IMR-90 (cell line): ENCODE measurements around the gene WARS2. TPM values are rescaled to one million over a fixed set of nuclear protein-coding genes. Genes with fewer than 3 reads are reported as not detected.

Experiments used
- ATAC-seq: fragments of 200-7000 bp; cut with Tn5 transposase; 2 replicates; pipeline ENCODE4 v1.9.1; 2020; ENCODE audit warnings: low read depth, mild to moderate bottlenecking, moderate library complexity
- BruUV-seq: library from RNA; stranded (reverse); fragments of 400-500 nt; replicated peaks from 2 replicates; lab custom pipeline; 2021; lab: Mats Ljungman, UMichigan
- CTCF ChIA-PET: fragments of 300-600 bp; formaldehyde crosslinking; extraction: SDS; loops from one replicate; lab custom pipeline; 2021; ENCODE audit warnings: antibody characterized with exemption; lab: Yijun Ruan, JAX
- POLR2A ChIA-PET: fragments of 300-600 bp; sonication (Branson Sonifier 250); formaldehyde crosslinking; loops from one replicate; lab custom pipeline; 2022; ENCODE audit warnings: antibody characterized with exemption; ENCODE audit not compliant: unreplicated experiment; lab: Charles Lee
- DNase-seq: peaks from one replicate; pipeline ENCODE4 v3.0.0; 2013
- H2AFZ ChIP-seq: replicated peaks from 2 replicates; pipeline ENCODE3; 2013; ENCODE audit warnings: low read length, mild to moderate bottlenecking; ENCODE audit not compliant: poor library complexity
- H2AK5ac ChIP-seq: 2 replicates; pipeline ENCODE4 v1.6.1; 2013; ENCODE audit warnings: low read depth, low read length, inconsistent platforms
- H2AK9ac ChIP-seq: replicated peaks from 2 replicates; pipeline ENCODE3; 2013; ENCODE audit warnings: mild to moderate bottlenecking, low read depth, low read length, moderate library complexity; ENCODE audit not compliant: poor library complexity
- H2BK120ac ChIP-seq: 2 replicates; pipeline ENCODE4 v1.6.1; 2013; ENCODE audit warnings: low read depth, low read length, inconsistent platforms
- H2BK15ac ChIP-seq: 3 replicates; pipeline ENCODE4 v1.6.1; 2013; ENCODE audit warnings: low read depth, low read length, inconsistent platforms
- H2BK20ac ChIP-seq: 2 replicates; pipeline ENCODE4 v1.6.1; 2013; ENCODE audit warnings: low read depth, mild to moderate bottlenecking, inconsistent platforms, low read length, moderate library complexity
- H2BK5ac ChIP-seq: 2 replicates; pipeline ENCODE4 v1.6.1; 2013; ENCODE audit warnings: mild to moderate bottlenecking, low read depth, low read length, inconsistent platforms; ENCODE audit not compliant: poor library complexity, severe bottlenecking
- H3K14ac ChIP-seq: replicated peaks from 2 replicates; pipeline ENCODE4 v1.6.1; 2013; ENCODE audit warnings: low read depth, low read length, inconsistent platforms
- H3K18ac ChIP-seq: 2 replicates; pipeline ENCODE4 v1.6.1; 2013; ENCODE audit warnings: low read depth, low read length, control low read depth
- H3K23ac ChIP-seq: 2 replicates; pipeline ENCODE4 v1.6.1; 2013; ENCODE audit warnings: low read depth, low read length, inconsistent platforms
- H3K27ac ChIP-seq: 2 replicates; pipeline ENCODE4 v1.5.1; 2013; ENCODE audit warnings: mild to moderate bottlenecking, control low read depth, low read length; ENCODE audit not compliant: insufficient read depth
- H3K27me3 ChIP-seq: 2 replicates; pipeline ENCODE4 v1.6.1; 2013; ENCODE audit warnings: low read length; ENCODE audit not compliant: control insufficient read depth, insufficient read depth
- H3K36me3 ChIP-seq: 2 replicates; pipeline ENCODE4 v1.6.1; 2013; ENCODE audit warnings: low read length, mixed read lengths; ENCODE audit not compliant: control insufficient read depth, insufficient read depth
- H3K4ac ChIP-seq: 2 replicates; pipeline ENCODE4 v1.6.1; 2013; ENCODE audit warnings: low read depth, low read length, inconsistent platforms
- H3K4me1 ChIP-seq: 2 replicates; pipeline ENCODE4 v1.6.1; 2013; ENCODE audit warnings: low read length, mixed read lengths; ENCODE audit not compliant: control insufficient read depth, insufficient read depth
- H3K4me2 ChIP-seq: 2 replicates; pipeline ENCODE4 v1.6.1; 2013; ENCODE audit warnings: low read depth, mild to moderate bottlenecking, control low read depth, low read length, moderate library complexity
- H3K4me3 ChIP-seq: 2 replicates; pipeline ENCODE4 v1.5.1; 2013; ENCODE audit warnings: low read depth, mild to moderate bottlenecking, control low read depth, low read length, moderate library complexity; ENCODE audit not compliant: insufficient read depth
- H3K56ac ChIP-seq: 2 replicates; pipeline ENCODE4 v1.6.1; 2013; ENCODE audit warnings: low read length, inconsistent platforms; ENCODE audit not compliant: insufficient read depth; ENCODE audit errors: extremely low read depth
- H3K79me1 ChIP-seq, 2 experiments: 2 replicates each; pipeline ENCODE4 v1.6.1; 2013; ENCODE audit warnings: low read length in 2 of 2, inconsistent platforms in 1 of 2, low read depth in 1 of 2
- H3K9ac ChIP-seq: 2 replicates; pipeline ENCODE4 v1.6.1; 2013; ENCODE audit warnings: low read depth, low read length, control low read depth
- H3K9me1 ChIP-seq: 2 replicates; pipeline ENCODE4 v1.6.1; 2013; ENCODE audit warnings: low read length, inconsistent platforms; ENCODE audit not compliant: insufficient read depth
- H3K9me3 ChIP-seq: 2 replicates; pipeline ENCODE4 v1.6.1; 2013; ENCODE audit warnings: low read length; ENCODE audit not compliant: control insufficient read depth, insufficient read depth
- H4K20me1 ChIP-seq: 2 replicates; pipeline ENCODE4 v1.6.1; 2013; ENCODE audit warnings: low read length, inconsistent platforms; ENCODE audit not compliant: insufficient read depth
- H4K5ac ChIP-seq: 2 replicates; pipeline ENCODE4 v1.6.1; 2013; ENCODE audit warnings: mild to moderate bottlenecking, low read depth, low read length, control low read depth
- H4K8ac ChIP-seq, 2 experiments: 2 replicates each; pipeline ENCODE4 v1.6.1; 2013; ENCODE audit warnings: low read depth in 2 of 2, low read length in 2 of 2, control low read depth in 1 of 2, inconsistent platforms in 1 of 2
- H4K91ac ChIP-seq: 2 replicates; pipeline ENCODE4 v1.6.1; 2013; ENCODE audit warnings: low read depth, low read length, inconsistent platforms; ENCODE audit not compliant: insufficient read depth
- BHLHE40 ChIP-seq: fragments of 150-350 bp; IDR thresholded peaks from 2 replicates; pipeline ENCODE4 v1.6.1; 2016; ENCODE audit warnings: mild to moderate bottlenecking, low read depth, low read length
- CEBPB ChIP-seq: IDR thresholded peaks from 2 replicates; pipeline ENCODE4 v1.6.1; 2012; ENCODE audit warnings: low read depth, low read length, improper control_type of control experiment
- FOS ChIP-seq: fragments of 150-350 bp; IDR thresholded peaks from 2 replicates; pipeline ENCODE4 v1.6.1; 2016; ENCODE audit warnings: low read depth, low read length
- MAFK ChIP-seq: IDR thresholded peaks from 2 replicates; pipeline ENCODE4 v1.6.1; 2012; ENCODE audit warnings: low read depth, low read length, improper control_type of control experiment
- MAZ ChIP-seq: IDR thresholded peaks from 2 replicates; pipeline ENCODE4 v1.6.1; 2012; ENCODE audit warnings: low read depth, mild to moderate bottlenecking, low read length, improper control_type of control experiment, moderate library complexity, borderline replicate concordance
- MXI1 ChIP-seq: IDR thresholded peaks from 2 replicates; pipeline ENCODE4 v1.6.1; 2012; ENCODE audit warnings: low read depth, mild to moderate bottlenecking, low read length, moderate library complexity, borderline replicate concordance
- NFE2L2 ChIP-seq: fragments of 150-350 bp; IDR thresholded peaks from 2 replicates; pipeline ENCODE4 v1.6.1; 2016; ENCODE audit warnings: low read depth, mild to moderate bottlenecking, low read length
- POLR2A ChIP-seq: IDR thresholded peaks from 2 replicates; pipeline ENCODE4 v1.6.1; 2012; ENCODE audit warnings: mild to moderate bottlenecking, low read depth, low read length
- RAD21 ChIP-seq: IDR thresholded peaks from 2 replicates; pipeline ENCODE4 v1.6.1; 2012; ENCODE audit warnings: low read length, improper control_type of control experiment
- RCOR1 ChIP-seq: IDR thresholded peaks from 2 replicates; pipeline ENCODE4 v1.6.1; 2012; ENCODE audit warnings: mild to moderate bottlenecking, low read length, improper control_type of control experiment; ENCODE audit not compliant: insufficient replicate concordance
- RFX5 ChIP-seq: IDR thresholded peaks from 2 replicates; pipeline ENCODE4 v1.8.0; 2012; ENCODE audit warnings: low read depth, mild to moderate bottlenecking, low read length, moderate library complexity
- SMC3 ChIP-seq: fragments of 150-350 bp; IDR thresholded peaks from 2 replicates; pipeline ENCODE4 v1.6.1; 2016; ENCODE audit warnings: low read depth, mild to moderate bottlenecking, antibody characterized with exemption, low read length, moderate library complexity
- USF2 ChIP-seq: fragments of 150-350 bp; IDR thresholded peaks from 2 replicates; pipeline ENCODE4 v1.6.1; 2017; ENCODE audit warnings: mild to moderate bottlenecking, antibody characterized with exemption, low read length, low read depth
- WGBS, 2 experiments: methylation state at CpG; one replicate each; pipeline versions ENCODE4 v1.1.5 to v1.1.7; 2013; ENCODE audit warnings: missing lambda C conversion rate in 2 of 2; ENCODE audit not compliant: insufficient read length in 1 of 2; ENCODE audit errors: extremely low coverage in 2 of 2; 5-methylcytosine and 5-hydroxymethylcytosine counted together
- dilution Hi-C: fragments of 300-500 bp; cut with HindIII; formaldehyde crosslinking; loops from one replicate; pipeline ENCODE4 v1.14.3; 2018; ENCODE audit warnings: low sequenced_read_pairs; ENCODE audit not compliant: unreplicated experiment
- in situ Hi-C: fragments of 300-500 bp; cut with MboI; formaldehyde crosslinking; loops from 3 replicates; pipeline ENCODE4 v1.14.3; 2019; ENCODE audit warnings: low sequenced_read_pairs, inconsistent platforms, mixed read lengths
- intact Hi-C: fragments of 100-400 bp; cut with micrococcal nuclease; formaldehyde crosslinking; loops from 2 replicates; pipeline ENCODE4 v1.10.0; 2022
- polyA plus RNA-seq, 3 experiments: library from polyadenylated mRNA; depleted of rRNA; stranded (reverse); fragments of >200 nt; gene quantifications; 2 replicates each; pipeline ENCODE4 v1.2.3, GENCODE V29; 2012; ENCODE audit warnings: low replicate concordance in 1 of 3
- total RNA-seq: library from RNA; depleted of rRNA; stranded (reverse); fragments of >200 nt; gene quantifications from 2 replicates; pipeline ENCODE4 v1.2.3, GENCODE V29; 2012

WARS2 gene
- total and polyA plus RNA-seq, 2 of the 4 experiments (the other 2 are of a cell fraction): 5.7 to 20.3 TPM

DNA sequence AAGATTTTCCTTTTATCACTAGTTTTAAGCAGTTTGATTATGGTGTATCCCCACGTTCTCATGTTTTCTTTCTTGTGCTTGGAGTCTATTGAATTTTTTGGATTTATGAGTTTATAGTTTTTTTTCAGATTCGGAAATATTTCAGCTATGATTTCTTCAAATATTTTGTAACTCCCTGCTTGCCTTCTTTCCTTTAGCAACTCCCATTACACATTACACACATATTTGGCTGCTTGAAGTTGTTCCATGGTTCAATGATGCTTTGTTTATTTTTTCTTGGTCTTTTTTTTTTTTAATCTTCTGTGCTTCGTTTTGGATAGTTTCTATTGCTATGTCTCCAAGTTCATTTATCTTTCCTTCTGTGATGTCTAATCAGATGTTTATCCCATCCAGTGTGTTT lies 48.5 kb upstream of the WARS2 start:
- Histone ChIP-seq H3K27me3 (no peaks in the 10 kb centered on the region), H2BK20ac (no peak overlapping the region), H2BK120ac (no peak overlapping the region), H3K56ac (no peak overlapping the region), H4K5ac (no peak overlapping the region), H2AFZ (no peak overlapping the region), H4K8ac (no peak overlapping the region), H2AK5ac (no peak overlapping the region), H3K79me1 (no peaks in the 10 kb centered on the region), H4K20me1 (no peaks in the 10 kb centered on the region), H3K23ac (no peak overlapping the region), H3K27ac (no peak overlapping the region; the same call in 1 of the 2 replicates), H3K36me3 (no peaks in the 10 kb centered on the region), H3K14ac (no peak overlapping the region), H2AK9ac (no peak overlapping the region), H4K91ac (no peak overlapping the region), H2BK5ac (no peak overlapping the region), H3K9ac (no peak overlapping the region), H2BK15ac (no peak overlapping the region), H3K4ac (no peak overlapping the region), H3K4me3 (no peak overlapping the region), H3K9me1 (peaks cover 3% of the 10 kb centered on the region; the same call in 1 of the 2 replicates), H3K18ac (no peak overlapping the region; the same call in 1 of the 2 replicates), H3K4me1 (no peaks in the 10 kb centered on the region), H3K4me2 (peak overlapping the region; percentile 66), H3K9me3 (no peaks in the 10 kb centered on the region)
- ATAC-seq (peak; percentile 76), DNase-seq (peak; percentile 41)
- TF ChIP-seq USF2 (no peak), CEBPB (no peak), SMC3 (no peak), POLR2A (no peak), NFE2L2 (no peak), BHLHE40 (no peak), FOS (no peak), RCOR1 (no peak), MAFK (no peak), MAZ (no peak), RAD21 (no peak), RFX5 (no peak), MXI1 (no peak)
- dilution Hi-C loops: no loop called here
- in situ Hi-C loops: no loop called here
- WGBS, 2 experiments: no CpG with 5 or more reads among the region's 3 CpGs
- intact Hi-C loops: no loop called here
- ChIA-PET CTCF (no interaction called here), POLR2A (no interaction called here)
- BruUV-seq: no TSS peak
